ENCODE data around the gene PRKN.

PRKN gene

DNA sequence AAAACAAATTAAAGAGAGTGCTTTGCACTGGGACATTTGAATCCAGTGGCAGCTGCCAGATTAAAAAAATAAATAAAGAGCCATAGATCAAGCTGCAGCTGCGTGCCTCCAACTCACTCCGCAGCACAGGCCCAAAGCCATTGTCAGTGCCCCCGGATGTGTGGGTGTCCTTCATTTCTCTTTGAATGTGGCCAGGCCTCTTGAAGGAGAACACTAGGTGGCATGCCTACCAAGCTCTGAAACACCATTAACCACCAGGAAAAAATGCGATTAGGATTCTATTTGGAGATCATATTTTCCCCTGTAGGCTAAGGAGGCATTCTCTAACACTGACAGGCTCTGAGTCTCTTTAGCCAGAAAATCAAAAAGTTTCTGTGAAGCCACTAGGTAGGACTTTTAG lies 549.8 kb downstream of the PRKN start:
- Histone ChIP-seq H3K36me3 (replicated peaks; ENCODE audit: insufficient read depth, low read length) (no peaks in the 10 kb centered on the region), H3K9me2 (replicated peaks; ENCODE audit: insufficient read depth, low read length) (no peaks in the 10 kb centered on the region), H3K4me3 (ENCODE audit: low read length) (no peak overlapping the region), H3K79me2 (ENCODE audit: low read length) (no peaks in the 10 kb centered on the region), H3K4me1 (ENCODE audit: low read length) (0 out of 2 replicates have a peak, but pooled peaks cover 4% of the 10 kb centered on the region), H3K27ac (ENCODE audit: low read length) (no peak overlapping the region), H3K9me3 (replicated peaks; ENCODE audit: insufficient read depth, low read length) (no peaks in the 10 kb centered on the region), H4K20me1 (ENCODE audit: insufficient read depth, low read length) (no peaks in the 10 kb centered on the region), H3K4me2 (ENCODE audit: low read depth, low read length) (no peak overlapping the region), H2AFZ (ENCODE audit: low read length) (no peak overlapping the region), H3K9ac (ENCODE audit: low read length) (no peak overlapping the region), H3F3A (ENCODE audit: insufficient read depth, low read length) (no peaks in the 10 kb centered on the region), H3K27me3 (replicated peaks; ENCODE audit: insufficient read depth, low read length) (no peaks in the 10 kb centered on the region)
- DNase-seq = no peak
- TF ChIP-seq EZH2phosphoT487 (IDR thresholded peaks at IDR 0.05; ENCODE audit: low read length) (no peak), EZH2 (optimal IDR thresholded peaks at IDR 0.05; ENCODE audit: low read depth, low read length) (no peak)
- TF ChIP-seq, protein P1, sequence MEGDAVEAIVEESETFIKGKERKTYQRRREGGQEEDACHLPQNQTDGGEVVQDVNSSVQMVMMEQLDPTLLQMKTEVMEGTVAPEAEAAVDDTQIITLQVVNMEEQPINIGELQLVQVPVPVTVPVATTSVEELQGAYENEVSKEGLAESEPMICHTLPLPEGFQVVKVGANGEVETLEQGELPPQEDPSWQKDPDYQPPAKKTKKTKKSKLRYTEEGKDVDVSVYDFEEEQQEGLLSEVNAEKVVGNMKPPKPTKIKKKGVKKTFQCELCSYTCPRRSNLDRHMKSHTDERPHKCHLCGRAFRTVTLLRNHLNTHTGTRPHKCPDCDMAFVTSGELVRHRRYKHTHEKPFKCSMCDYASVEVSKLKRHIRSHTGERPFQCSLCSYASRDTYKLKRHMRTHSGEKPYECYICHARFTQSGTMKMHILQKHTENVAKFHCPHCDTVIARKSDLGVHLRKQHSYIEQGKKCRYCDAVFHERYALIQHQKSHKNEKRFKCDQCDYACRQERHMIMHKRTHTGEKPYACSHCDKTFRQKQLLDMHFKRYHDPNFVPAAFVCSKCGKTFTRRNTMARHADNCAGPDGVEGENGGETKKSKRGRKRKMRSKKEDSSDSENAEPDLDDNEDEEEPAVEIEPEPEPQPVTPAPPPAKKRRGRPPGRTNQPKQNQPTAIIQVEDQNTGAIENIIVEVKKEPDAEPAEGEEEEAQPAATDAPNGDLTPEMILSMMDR (IDR thresholded peaks at IDR 0.05; ENCODE audit: low read length) = no peak

DNA sequence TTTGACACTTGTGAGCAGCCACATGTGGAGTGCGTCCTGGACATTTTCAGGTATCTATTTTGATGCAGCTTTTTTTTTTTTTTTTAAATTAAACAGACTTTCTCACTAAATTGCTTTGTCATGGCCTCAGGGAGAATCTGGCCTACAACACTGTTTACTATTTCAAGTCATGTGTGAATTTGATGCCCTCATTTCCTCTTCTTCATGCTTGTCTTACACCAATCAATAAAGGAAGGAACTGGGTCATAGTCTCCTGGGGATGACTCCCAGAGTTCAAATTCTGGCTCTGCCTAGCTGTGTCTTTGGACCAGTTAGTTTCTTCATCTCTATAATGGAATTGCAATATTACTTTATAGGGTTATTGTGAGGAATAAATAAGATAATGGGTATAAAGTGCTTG lies 554.1 kb downstream of the PRKN start:
- no peak overlapping the region for H3K27ac ChIP-seq (ENCODE audit: low read length)
- no peaks in the 10 kb centered on the region for H3K27me3 ChIP-seq (replicated peaks; ENCODE audit: insufficient read depth, low read length)
- DNase-seq = no peak
- no peaks in the 10 kb centered on the region for H4K20me1 ChIP-seq (ENCODE audit: insufficient read depth, low read length)
- H3K4me2 ChIP-seq (ENCODE audit: low read depth, low read length) = no peak overlapping the region
- no peaks in the 10 kb centered on the region for H3K79me2 ChIP-seq (ENCODE audit: low read length)
- H3K9ac ChIP-seq (ENCODE audit: low read length) = no peak overlapping the region
- no peaks in the 10 kb centered on the region for H3K9me3 ChIP-seq (replicated peaks; ENCODE audit: insufficient read depth, low read length)
- H3K4me3 ChIP-seq (ENCODE audit: low read length) = no peak overlapping the region
- no peaks in the 10 kb centered on the region for H3K4me1 ChIP-seq (ENCODE audit: low read length)
- no peaks in the 10 kb centered on the region for H3K9me2 ChIP-seq (replicated peaks; ENCODE audit: insufficient read depth, low read length)
- no peak overlapping the region for H2AFZ ChIP-seq (ENCODE audit: low read length)
- TF ChIP-seq EZH2phosphoT487 (IDR thresholded peaks at IDR 0.05; ENCODE audit: low read length) = no peak
- TF ChIP-seq, protein P1 (IDR thresholded peaks at IDR 0.05; ENCODE audit: low read length) = no peak
- TF ChIP-seq EZH2 (optimal IDR thresholded peaks at IDR 0.05; ENCODE audit: low read depth, low read length) = no peak
- no peaks in the 10 kb centered on the region for H3K36me3 ChIP-seq (replicated peaks; ENCODE audit: insufficient read depth, low read length)
- no peaks in the 10 kb centered on the region for H3F3A ChIP-seq (ENCODE audit: insufficient read depth, low read length)

DNA sequence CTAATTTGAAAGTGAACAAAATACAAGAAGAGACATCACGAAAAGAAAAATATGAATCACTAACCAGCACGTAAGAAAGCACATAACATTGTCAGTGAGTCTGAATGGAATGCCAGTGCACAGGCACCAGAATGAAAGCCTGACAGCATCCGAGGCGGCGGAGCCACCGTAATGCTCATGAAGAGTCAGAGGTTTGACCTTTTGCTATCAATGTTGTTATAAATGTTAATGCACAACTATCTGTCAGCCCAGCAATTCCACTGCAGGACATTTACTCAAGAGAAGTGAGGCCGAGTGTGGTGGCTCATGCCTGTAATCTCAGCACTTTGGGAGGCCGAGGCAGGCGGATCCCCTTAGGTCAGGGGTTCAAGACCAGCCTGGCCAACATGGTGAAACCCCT lies 562.1 kb downstream of the PRKN start:
- Histone ChIP-seq H3K9me2 (replicated peaks; ENCODE audit: insufficient read depth, low read length) (no peaks in the 10 kb centered on the region), H3K9me3 (replicated peaks; ENCODE audit: insufficient read depth, low read length) (no peaks in the 10 kb centered on the region), H3K36me3 (replicated peaks; ENCODE audit: insufficient read depth, low read length) (no peaks in the 10 kb centered on the region), H3K27ac (ENCODE audit: low read length) (no peak overlapping the region), H3K79me2 (ENCODE audit: low read length) (no peaks in the 10 kb centered on the region), H4K20me1 (ENCODE audit: insufficient read depth, low read length) (no peaks in the 10 kb centered on the region), H2AFZ (ENCODE audit: low read length) (no peak overlapping the region), H3K4me1 (ENCODE audit: low read length) (no peaks in the 10 kb centered on the region), H3K27me3 (replicated peaks; ENCODE audit: insufficient read depth, low read length) (no peaks in the 10 kb centered on the region), H3K4me2 (ENCODE audit: low read depth, low read length) (no peak overlapping the region), H3K9ac (ENCODE audit: low read length) (no peak overlapping the region), H3F3A (ENCODE audit: insufficient read depth, low read length) (no peaks in the 10 kb centered on the region), H3K4me3 (ENCODE audit: low read length) (no peak overlapping the region)
- DNase-seq = no peak
- TF ChIP-seq, protein P1 (IDR thresholded peaks at IDR 0.05; ENCODE audit: low read length) = no peak
- no peak for TF ChIP-seq EZH2phosphoT487 (IDR thresholded peaks at IDR 0.05; ENCODE audit: low read length)
- no peak for TF ChIP-seq EZH2 (optimal IDR thresholded peaks at IDR 0.05; ENCODE audit: low read depth, low read length)
